ENCODE data around the gene CPXM2.

GRCh38 chr10:123852411-123852951 is 39.1 kb downstream of the CPXM2 start:
- TF ChIP-seq RFX5 (IDR thresholded peaks at IDR 0.05; ENCODE audit: low read length), result no peak
- TF ChIP-seq TCF12 (IDR thresholded peaks at IDR 0.05), result no peak
- no peak for TF ChIP-seq EP300 (IDR thresholded peaks at IDR 0.05; ENCODE audit: borderline replicate concordance in 1 of 2, low read depth in 1 of 2, low read length in 1 of 2)

Measured in SK-N-SH (cell line).